T-helper 1 cell (primary cell): ENCODE results near the gene UBL5.
"Not testable (repeated sequence)": the region's sequence is repeated elsewhere in the genome, so short reads cannot be mapped to it uniquely, and the experiment has no call there.

Experiments used
- DNase-seq, 5 donors: peaks; one replicate each; pipeline ENCODE4 v3.0.0-alpha.2; 2012 to 2020
- total RNA-seq, 4 donors: gene quantifications; one replicate each; lab custom pipeline; 2026; lab: John Stamatoyannopoulos, UW

UBL5 gene
- 49.0 to 60.2 (median 55.6) reads per million in 4 donors for total RNA-seq

GRCh38 chr19:9827289-9828238 lies at the start of gene UBL5:
Gene UBL5, plus strand, starts transcription at chr19:9827918. Its CDS starts 420 bp downstream, at chr19:9828338.
- DNase-seq: peak; percentile 77 to 90 (median 85)

GRCh38 chr19:9782338-9782737 lies 45.4 kb upstream of the UBL5 start:
- no peak for DNase-seq

- not testable (repeated sequence) for DNase-seq
These were observed 43.6 kb upstream of the UBL5 start for GRCh38 chr19:9784163-9784496.

GRCh38 chr19:9785367-9786331 lies 42.1 kb upstream of the UBL5 start:
- peak; percentile 94 to 99 (median 95) for DNase-seq

- no peak for DNase-seq
These were observed 41.4 kb upstream of the UBL5 start for GRCh38 chr19:9786342-9786741.

- no peak for DNase-seq
These were observed 40.9 kb upstream of the UBL5 start for GRCh38 chr19:9786819-9787218.

- DNase-seq: not testable (repeated sequence)
These were observed 39.1 kb upstream of the UBL5 start for GRCh38 chr19:9788604-9789003.

GRCh38 chr19:9789066-9789465 lies 38.7 kb upstream of the UBL5 start:
- DNase-seq: no peak

GRCh38 chr19:9789579-9789978 lies 38.1 kb upstream of the UBL5 start:
- not testable (repeated sequence) for DNase-seq

GRCh38 chr19:9791073-9791367 lies 36.7 kb upstream of the UBL5 start:
- DNase-seq: not testable (repeated sequence)

- DNase-seq: peak; percentile 91 to 97 (median 96)
These were observed 36.0 kb upstream of the UBL5 start for GRCh38 chr19:9791552-9792205.

- peak; percentile 91 to 97 (median 93) for DNase-seq
These were observed 35.3 kb upstream of the UBL5 start for GRCh38 chr19:9792206-9793070.

- DNase-seq: peak; percentile 40 to 72 (median 59)
These were observed 34.6 kb upstream of the UBL5 start for GRCh38 chr19:9793071-9793591.

GRCh38 chr19:9796113-9796773 lies 31.5 kb upstream of the UBL5 start:
- DNase-seq: peak; percentile 65 to 89 (median 76)

- no peak for DNase-seq
These were observed 29.8 kb upstream of the UBL5 start for GRCh38 chr19:9797871-9798270.

- no peak for DNase-seq
These were observed 28.6 kb upstream of the UBL5 start for GRCh38 chr19:9799162-9799561.

GRCh38 chr19:9801976-9802375 lies 25.7 kb upstream of the UBL5 start:
- DNase-seq: no peak

- DNase-seq: no peak
These were observed 20.9 kb upstream of the UBL5 start for GRCh38 chr19:9806803-9807202.

- DNase-seq: peak in 2 of 5 donors; percentile 34 to 41
These were observed 18.6 kb upstream of the UBL5 start for GRCh38 chr19:9808855-9809824.

- DNase-seq: no peak
These were observed 16.6 kb upstream of the UBL5 start for GRCh38 chr19:9811139-9811538.
